GM19193 (cell line): ENCODE data around the gene TBL1X.

Experiments
- POLR2A ChIP-seq: IDR thresholded peaks from 4 replicates; pipeline ENCODE4 v1.6.1; 2011; ENCODE audit not compliant: insufficient read depth, insufficient read length; ENCODE audit errors: extremely low read depth

TBL1X gene

DNA sequence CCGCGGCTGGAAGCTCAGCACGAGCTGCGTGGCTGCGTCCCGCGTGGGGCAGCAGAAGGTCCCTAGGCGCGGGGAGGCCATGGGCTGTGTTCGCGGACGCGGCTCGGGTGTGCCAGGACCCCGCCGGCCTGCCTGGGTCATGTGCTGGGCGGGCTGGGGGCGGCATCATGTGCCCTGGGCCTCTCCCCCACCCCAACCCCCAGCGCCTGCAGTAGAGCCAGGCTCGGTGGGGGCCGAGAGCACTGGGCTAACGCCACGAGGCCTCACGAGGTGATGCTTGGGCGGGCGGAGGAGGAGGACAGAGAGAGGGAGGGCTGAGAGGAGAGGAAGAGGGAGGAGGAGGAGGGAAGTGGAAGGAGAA lies 300.9 kb downstream of the TBL1X start, which contains the start of gene GPR143:
TSS of gene GPR143 (minus strand) at position 111 of the 361 bp plus-strand sequence. CDS start at position 81, 30 bp downstream.
- no peak for TF ChIP-seq POLR2A

DNA sequence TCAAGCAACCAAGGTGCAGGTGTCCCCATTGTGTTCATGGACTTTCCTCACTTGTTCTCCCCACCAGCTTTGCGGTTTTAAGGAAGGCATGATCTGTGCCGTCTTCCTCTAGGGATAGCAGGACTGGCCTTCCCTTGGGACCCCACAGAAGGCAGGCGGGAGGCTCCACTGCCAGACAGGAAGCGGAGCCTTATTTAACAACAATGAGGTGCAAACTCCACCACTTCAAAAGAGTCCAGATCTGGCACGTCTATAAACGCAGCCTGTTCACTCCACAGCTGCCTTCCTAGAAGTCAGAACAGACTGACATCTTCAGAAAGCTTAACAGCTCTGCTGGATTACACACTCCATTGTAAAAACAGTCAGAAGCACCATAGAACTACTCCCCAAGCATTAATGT lies 302.5 kb downstream of the TBL1X start:
- TF ChIP-seq POLR2A: no peak

DNA sequence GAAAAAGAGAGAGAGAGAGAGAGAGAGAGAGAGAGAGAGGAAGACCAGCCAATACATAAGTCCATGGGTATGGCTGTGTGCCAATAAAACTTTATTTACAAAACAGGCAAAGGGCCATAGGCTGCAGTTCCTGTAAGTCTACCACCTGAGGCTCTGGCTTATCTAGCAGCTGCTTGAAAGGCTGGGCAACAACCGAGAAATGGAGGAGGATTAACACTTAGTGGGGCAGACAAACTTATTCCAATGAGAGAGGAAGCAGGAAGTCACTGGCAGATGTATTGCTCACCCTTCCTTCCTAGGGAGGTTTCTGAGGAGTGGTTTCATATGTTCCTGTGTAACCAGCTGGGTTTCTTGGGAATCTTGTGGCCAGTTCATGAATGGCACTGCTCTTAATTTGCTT lies 305.5 kb downstream of the TBL1X start:
- no peak for TF ChIP-seq POLR2A

- no peak for TF ChIP-seq POLR2A
These were observed 308.1 kb downstream of the TBL1X start for GRCh38 chrX:9772943-9773342.

DNA sequence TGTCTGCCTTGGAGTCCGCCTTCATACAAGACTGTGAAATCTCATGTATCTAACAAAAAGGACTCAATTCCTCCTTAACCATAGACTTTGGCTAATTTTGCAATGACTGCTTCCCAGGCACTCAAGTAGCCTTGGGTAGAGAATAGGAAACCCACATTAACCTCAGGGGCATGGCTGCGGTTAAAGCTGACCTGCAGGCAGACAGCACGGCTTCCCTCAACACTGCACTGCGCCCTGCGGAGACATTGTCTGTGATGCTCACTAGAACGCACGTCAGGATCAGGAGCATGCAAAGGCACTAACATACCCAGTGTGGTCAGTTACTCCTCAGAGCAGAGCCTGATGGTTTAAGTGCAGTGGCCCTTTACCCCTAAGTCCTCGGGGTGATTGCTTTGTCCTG lies 311.1 kb downstream of the TBL1X start:
- TF ChIP-seq POLR2A: no peak

GRCh38 chrX:9781941-9782340 lies 317.1 kb downstream of the TBL1X start:
- no peak for TF ChIP-seq POLR2A

DNA sequence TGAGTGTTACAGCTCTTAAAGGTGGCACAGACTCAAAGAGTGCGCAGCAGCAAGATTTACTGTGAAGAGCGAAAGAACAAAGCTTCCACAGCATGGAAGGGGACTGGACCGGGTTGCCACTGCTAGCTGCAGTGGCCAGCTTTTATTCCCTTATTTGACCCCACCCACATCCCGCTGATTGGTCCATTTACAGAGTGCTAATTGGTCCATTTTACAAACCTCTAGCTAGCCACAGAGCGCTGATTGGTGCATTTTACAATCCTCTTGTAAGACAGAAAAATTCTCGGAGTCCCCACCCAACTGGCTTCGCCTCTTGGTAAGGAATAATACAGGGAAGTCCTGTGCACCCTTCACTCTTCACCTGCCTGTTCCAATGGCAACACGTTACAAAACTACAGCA lies 319.5 kb downstream of the TBL1X start:
- TF ChIP-seq POLR2A: no peak

- no peak for TF ChIP-seq POLR2A
These were observed 320.5 kb downstream of the TBL1X start for GRCh38 chrX:9785254-9785943.

GRCh38 chrX:9785944-9786797 lies 321.3 kb downstream of the TBL1X start, which contains the start of gene SHROOM2:
TSS of gene SHROOM2 (plus strand) at chrX:9786429. CDS start at chrX:9786546, 117 bp downstream.
- TF ChIP-seq POLR2A: no peak

DNA sequence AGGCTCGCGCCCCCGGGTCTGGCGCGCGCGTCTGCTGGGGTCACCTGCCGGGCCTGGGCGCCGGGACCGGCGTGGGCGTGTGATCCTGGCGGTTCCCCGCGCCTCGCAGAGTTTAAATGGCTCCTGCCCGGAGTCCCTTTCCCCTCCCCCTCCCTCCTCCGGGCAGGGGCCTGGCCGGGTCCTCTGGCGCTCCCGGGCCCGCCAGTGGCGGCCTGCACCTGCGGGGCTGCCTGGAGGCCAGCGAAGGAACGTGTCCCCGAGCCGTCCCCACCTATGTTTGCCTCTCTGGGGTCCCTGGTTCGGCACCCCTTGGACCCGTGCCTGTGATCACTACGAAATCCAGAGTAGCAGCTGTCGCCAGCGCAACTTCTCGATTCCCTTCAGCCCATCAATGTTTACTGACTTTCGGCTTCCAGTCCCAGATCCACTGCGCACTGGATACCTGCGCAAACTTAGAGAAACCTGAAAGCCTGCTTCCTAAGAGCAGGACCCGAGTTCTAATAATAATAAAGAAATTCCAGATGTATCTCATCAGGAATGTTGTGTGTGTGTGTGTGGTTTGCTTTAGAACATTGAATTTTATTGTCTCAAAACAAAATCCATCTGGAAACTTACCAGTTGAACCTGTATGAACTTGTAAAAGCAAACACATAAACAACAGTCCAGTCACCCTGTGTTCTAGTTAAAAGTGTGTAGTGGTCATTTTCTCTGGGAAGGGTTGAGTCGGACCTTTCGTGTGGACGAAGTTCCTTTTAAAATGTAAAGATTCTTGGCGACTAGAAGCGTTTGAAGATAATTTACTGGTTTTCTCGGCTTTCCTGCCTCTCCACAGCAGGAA lies 322.2 kb downstream of the TBL1X start:
- TF ChIP-seq POLR2A: no peak

DNA sequence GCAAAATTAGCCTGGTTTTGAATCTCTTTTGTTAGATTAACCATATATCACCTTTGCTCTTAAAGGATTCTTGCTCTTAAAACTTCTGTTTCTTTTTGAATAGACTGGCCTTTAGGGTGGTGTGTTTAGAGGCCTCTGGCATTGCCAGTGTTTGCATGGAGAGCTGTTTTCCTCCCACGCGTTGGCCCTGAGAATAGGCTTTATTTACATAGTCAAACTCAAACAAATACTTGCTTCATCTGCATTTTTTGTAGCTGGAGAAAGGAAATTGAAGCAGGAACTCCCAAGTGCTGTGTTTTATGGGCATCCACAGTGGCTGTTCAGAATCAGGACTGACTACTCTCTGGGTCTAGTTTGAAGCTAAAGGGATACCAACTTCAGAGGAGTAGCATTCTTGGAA lies 324.1 kb downstream of the TBL1X start:
- TF ChIP-seq POLR2A: no peak

GRCh38 chrX:9789555-9789954 lies 324.7 kb downstream of the TBL1X start:
- no peak for TF ChIP-seq POLR2A
